MCF 10A (cell line): ENCODE results near the gene TTLL8. TPM values are rescaled to one million over a fixed set of nuclear protein-coding genes. Genes with fewer than 3 reads are reported as not detected.

Source experiments
- BruUV-seq: library from RNA; stranded (reverse); fragments of 400-500 nt; replicated peaks from 2 replicates; lab custom pipeline; 2021; lab: Mats Ljungman, UMichigan
- CTCF ChIA-PET: fragments of 300-600 bp; sonication (Branson Sonifier 250); formaldehyde crosslinking; extraction: SDS; loops from one replicate; lab custom pipeline; 2021; ENCODE audit warnings: antibody characterized with exemption, inconsistent platforms; lab: Yijun Ruan, JAX
- POLR2A ChIA-PET: fragments of 300-600, 350-650 bp; sonication (Branson Sonifier 250); formaldehyde crosslinking; extraction: SDS; loops from one replicate; lab custom pipeline; 2020; ENCODE audit warnings: antibody characterized with exemption, inconsistent platforms; lab: Yijun Ruan, JAX
- DNase-seq: peaks from one replicate; pipeline ENCODE4 v3.0.0-alpha.2; 2018; ENCODE audit not compliant: unreplicated experiment
- H3K27ac Mint-ChIP-seq: one replicate; pipeline ENCODE4 v1.8.0; 2022; ENCODE audit warnings: mild to moderate bottlenecking, low read depth, mixed read lengths; ENCODE audit not compliant: unreplicated experiment
- H3K27me3 Mint-ChIP-seq: one replicate; pipeline ENCODE4 v1.8.0; 2022; ENCODE audit warnings: mixed read lengths; ENCODE audit not compliant: insufficient read depth, unreplicated experiment
- H3K36me3 Mint-ChIP-seq: one replicate; pipeline ENCODE4 v1.8.0; 2022; ENCODE audit warnings: mild to moderate bottlenecking, moderate library complexity, mixed read lengths; ENCODE audit not compliant: insufficient read depth, unreplicated experiment
- H3K4me1 Mint-ChIP-seq: one replicate; pipeline ENCODE4 v1.8.0; 2022; ENCODE audit warnings: mixed read lengths; ENCODE audit not compliant: insufficient read depth, unreplicated experiment
- H3K4me3 Mint-ChIP-seq: one replicate; pipeline ENCODE4 v1.8.0; 2022; ENCODE audit warnings: mild to moderate bottlenecking, moderate library complexity, mixed read lengths; ENCODE audit not compliant: unreplicated experiment
- H3K9me3 Mint-ChIP-seq: one replicate; pipeline ENCODE4 v1.8.0; 2022; ENCODE audit warnings: mixed read lengths; ENCODE audit not compliant: unreplicated experiment
- intact Hi-C: fragments of 100-400 bp; cut with micrococcal nuclease; formaldehyde crosslinking; loops from 2 replicates; pipeline ENCODE4 v1.14.1; 2022
- total RNA-seq: library from RNA; stranded (reverse); gene quantifications from 2 replicates; pipeline ENCODE4 v1.2.3, GENCODE V29; 2022
- TF ChIP-seq, protein P1 (sequence below): fragments of 200-600 bp; IDR thresholded peaks from one replicate; pipeline ENCODE4 v1.8.0; 2022; ENCODE audit warnings: antibody characterized with exemption, mild to moderate bottlenecking; ENCODE audit not compliant: unreplicated experiment

Gene TTLL8
- total RNA-seq, 1 experiment from 2014 or later, result not detected

DNA sequence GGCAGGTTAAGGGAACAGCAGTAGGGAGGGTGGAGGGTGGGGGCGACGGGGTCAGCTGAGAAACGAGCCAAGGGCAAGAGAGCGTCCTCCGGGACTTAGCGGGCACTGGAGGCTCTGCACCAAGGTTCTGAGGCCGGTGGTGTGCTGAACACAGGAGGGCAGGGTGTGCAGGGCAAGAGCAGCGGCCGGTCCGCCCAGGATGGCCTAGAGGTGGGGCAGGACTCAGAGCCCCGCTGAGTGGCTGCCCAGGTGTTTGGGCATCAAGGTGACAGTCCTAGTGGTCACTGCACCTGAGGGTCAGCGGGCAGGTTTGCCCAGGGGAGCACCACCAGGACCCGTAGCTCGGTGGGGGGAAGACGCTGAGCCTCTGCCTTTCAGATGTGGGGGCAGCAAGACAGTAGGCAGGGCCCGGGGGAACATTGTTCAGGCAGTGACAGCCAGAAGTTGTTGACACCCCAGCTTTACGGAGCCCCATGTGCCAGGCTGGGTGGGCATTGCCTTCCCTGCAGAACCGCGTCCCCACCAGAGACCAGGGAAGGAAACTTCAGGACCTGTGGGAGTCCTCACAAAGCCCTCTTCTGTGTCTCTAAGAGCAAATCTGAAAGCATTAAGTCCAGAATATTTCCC lies 4.5 kb upstream of the TTLL8 start:
- no TSS peak for BruUV-seq
- Mint-ChIP-seq H3K27ac (no peak overlapping the region), H3K36me3 (no peaks in the 10 kb centered on the region), H3K4me3 (no peak overlapping the region), H3K9me3 (no peaks in the 10 kb centered on the region), H3K27me3 (no peaks in the 10 kb centered on the region), H3K4me1 (no peaks in the 10 kb centered on the region)
- POLR2A ChIA-PET, result no interaction called here
- TF ChIP-seq, protein P1, sequence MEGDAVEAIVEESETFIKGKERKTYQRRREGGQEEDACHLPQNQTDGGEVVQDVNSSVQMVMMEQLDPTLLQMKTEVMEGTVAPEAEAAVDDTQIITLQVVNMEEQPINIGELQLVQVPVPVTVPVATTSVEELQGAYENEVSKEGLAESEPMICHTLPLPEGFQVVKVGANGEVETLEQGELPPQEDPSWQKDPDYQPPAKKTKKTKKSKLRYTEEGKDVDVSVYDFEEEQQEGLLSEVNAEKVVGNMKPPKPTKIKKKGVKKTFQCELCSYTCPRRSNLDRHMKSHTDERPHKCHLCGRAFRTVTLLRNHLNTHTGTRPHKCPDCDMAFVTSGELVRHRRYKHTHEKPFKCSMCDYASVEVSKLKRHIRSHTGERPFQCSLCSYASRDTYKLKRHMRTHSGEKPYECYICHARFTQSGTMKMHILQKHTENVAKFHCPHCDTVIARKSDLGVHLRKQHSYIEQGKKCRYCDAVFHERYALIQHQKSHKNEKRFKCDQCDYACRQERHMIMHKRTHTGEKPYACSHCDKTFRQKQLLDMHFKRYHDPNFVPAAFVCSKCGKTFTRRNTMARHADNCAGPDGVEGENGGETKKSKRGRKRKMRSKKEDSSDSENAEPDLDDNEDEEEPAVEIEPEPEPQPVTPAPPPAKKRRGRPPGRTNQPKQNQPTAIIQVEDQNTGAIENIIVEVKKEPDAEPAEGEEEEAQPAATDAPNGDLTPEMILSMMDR, result no peak
- CTCF ChIA-PET, result no interaction called here
- intact Hi-C loops, result no loop called here
- DNase-seq, result no peak

DNA sequence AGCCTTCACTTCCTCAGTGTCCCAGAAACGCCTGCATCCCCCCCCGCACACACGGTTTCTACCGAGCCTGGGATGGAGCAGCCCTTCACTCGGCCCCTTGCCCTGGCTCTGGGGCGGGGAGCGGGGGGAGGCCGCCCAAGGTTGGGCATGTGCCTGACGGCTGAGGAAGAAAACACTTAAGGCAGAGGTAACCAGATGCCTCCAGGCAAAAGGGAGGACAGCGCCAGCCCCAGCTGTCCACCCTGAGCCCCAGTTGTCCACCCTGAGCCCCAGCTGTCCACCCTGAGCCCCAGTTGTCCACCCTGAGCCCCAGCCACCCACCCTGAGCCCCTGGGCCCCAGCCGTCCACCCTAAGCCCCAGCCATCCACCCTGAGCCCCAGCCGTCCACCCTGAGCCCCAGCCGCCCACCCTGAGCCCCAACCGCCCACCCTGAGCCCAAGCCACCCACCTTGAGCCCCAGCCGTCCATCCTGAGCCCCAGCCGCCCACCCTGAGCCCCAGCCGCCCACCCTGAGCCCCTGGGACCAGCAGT lies 3.8 kb upstream of the TTLL8 start:
- no peaks in the 10 kb centered on the region for H3K36me3 Mint-ChIP-seq
- POLR2A ChIA-PET, result no interaction called here
- no peaks in the 10 kb centered on the region for H3K27me3 Mint-ChIP-seq
- DNase-seq, result no peak
- no TSS peak for BruUV-seq
- TF ChIP-seq, protein P1, result no peak
- H3K9me3 Mint-ChIP-seq, result no peaks in the 10 kb centered on the region
- H3K27ac Mint-ChIP-seq, result no peak overlapping the region
- CTCF ChIA-PET, result no interaction called here
- H3K4me3 Mint-ChIP-seq, result no peak overlapping the region
- H3K4me1 Mint-ChIP-seq, result no peaks in the 10 kb centered on the region
- intact Hi-C loops, result no loop called here

DNA sequence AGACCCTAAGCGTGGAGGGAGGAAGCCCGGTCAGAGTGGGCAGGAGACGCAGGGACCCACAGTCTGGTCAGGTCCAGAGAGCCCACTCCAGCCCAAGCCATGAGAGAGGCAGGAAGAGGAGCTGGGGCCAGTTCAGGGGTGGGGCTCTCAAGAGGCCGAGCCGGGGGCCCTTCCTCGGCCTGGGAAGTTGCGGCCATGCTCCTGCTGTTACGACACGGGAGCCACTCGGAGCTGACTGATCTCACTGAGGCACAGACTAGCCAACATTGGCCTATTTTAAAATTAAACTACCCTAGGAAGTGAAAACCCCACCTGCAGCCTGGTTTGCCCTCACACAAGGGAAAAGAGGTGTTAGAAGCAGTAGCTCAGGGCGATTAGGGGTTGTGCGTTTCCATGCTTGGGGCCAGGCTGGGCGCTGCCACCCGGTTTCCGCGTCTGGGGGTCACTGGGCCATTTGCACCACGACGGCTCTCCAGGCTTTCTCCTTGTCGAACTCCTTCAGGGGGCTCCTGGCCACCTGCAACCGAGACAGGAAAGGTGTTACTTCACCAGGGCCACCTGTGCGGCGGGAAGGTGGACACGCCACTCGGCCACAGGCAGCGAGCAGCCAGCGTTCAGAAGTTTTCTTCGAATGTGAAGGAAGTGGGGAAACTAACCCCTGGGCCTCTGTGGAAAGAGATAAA lies 3.2 kb upstream of the TTLL8 start:
- no peaks in the 10 kb centered on the region for H3K9me3 Mint-ChIP-seq
- ChIA-PET POLR2A (no interaction called here), CTCF (no interaction called here)
- no TSS peak for BruUV-seq
- TF ChIP-seq, protein P1, result no peak
- H3K27me3 Mint-ChIP-seq, result no peaks in the 10 kb centered on the region
- DNase-seq, result no peak
- no peak overlapping the region for H3K27ac Mint-ChIP-seq
- no peaks in the 10 kb centered on the region for H3K4me1 Mint-ChIP-seq
- no peak overlapping the region for H3K4me3 Mint-ChIP-seq
- intact Hi-C loops, result no loop called here
- no peaks in the 10 kb centered on the region for H3K36me3 Mint-ChIP-seq

DNA sequence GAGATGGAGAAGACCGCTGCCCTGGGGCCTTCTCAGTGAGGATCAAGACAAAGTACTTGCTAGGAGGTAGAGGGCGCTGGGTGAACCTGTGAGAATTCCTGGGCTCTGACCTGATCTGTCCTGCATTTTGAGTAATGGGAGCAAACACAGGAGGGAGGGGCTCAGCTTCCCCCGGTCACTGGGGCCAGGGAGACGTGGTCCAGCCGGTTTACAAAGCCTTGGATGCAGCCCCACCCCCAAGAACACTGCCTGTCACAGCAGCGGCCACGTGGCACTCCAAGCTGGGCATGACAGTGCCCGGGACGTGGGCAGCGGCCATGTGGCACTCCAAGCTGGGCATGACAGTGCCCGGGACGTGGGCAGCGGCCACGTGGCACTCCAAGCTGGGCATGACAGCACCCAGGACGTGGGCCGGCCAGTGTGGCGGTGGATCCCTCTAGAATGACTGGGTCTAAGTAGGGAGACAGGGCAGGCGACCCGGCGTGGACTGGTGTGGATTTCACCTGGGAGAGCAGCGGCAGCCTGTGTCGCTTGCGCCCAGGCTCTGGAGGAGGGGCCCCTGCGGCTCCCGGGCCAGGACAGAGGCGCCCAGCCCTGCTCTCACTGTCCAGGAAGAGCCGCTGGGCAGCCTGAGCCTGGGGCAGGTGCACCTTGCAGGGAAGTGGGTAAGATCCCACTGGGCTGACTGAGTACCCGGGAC lies 2.5 kb upstream of the TTLL8 start:
- BruUV-seq, result no TSS peak
- H3K27ac Mint-ChIP-seq, result no peak overlapping the region

More for the DNA sequence above, 2.5 kb upstream of the TTLL8 start:
- ChIA-PET POLR2A (interaction anchor here (0.7 kb wide), 1 partner anchor 43 kb away, joined by 3 read pairs; no protein-coding TSS in a partner anchor), CTCF (no interaction called here)
- no peaks in the 10 kb centered on the region for H3K4me1 Mint-ChIP-seq
- DNase-seq, result no peak
- H3K4me3 Mint-ChIP-seq, result no peak overlapping the region
- TF ChIP-seq, protein P1, result no peak
- H3K27me3 Mint-ChIP-seq, result no peaks in the 10 kb centered on the region
- H3K9me3 Mint-ChIP-seq, result no peaks in the 10 kb centered on the region
- H3K36me3 Mint-ChIP-seq, result no peaks in the 10 kb centered on the region
- intact Hi-C loops, result no loop called here
